SU-DHL-6 (cell line): ENCODE measurements around the gene NANOGP8.

ENCODE experiments used
- H2AFZ ChIP-seq: fragments of 200-600 bp; sonication (generic); 2 replicates; pipeline ENCODE4 v1.6.1; 2014; ENCODE audit warnings: low read depth, mild to moderate bottlenecking, moderate library complexity, mixed read lengths, antibody characterized with exemption, low read length; ENCODE audit not compliant: severe bottlenecking
- H3F3A ChIP-seq: fragments of 200-600 bp; shearing (Covaris generic); 2 replicates; pipeline ENCODE4 v1.6.0; 2016; ENCODE audit warnings: antibody characterized with exemption, mild to moderate bottlenecking; ENCODE audit not compliant: insufficient read depth
- H3K27ac ChIP-seq: fragments of 200-600 bp; sonication (generic); 2 replicates; pipeline ENCODE4 v1.5.1; 2016; ENCODE audit warnings: low read depth, mild to moderate bottlenecking, low read length, moderate library complexity, mixed read lengths
- H3K27me3 ChIP-seq: fragments of 200-600 bp; sonication (generic), shearing (Covaris generic); 2 replicates; pipeline ENCODE4 v1.6.0; 2014; ENCODE audit warnings: mild to moderate bottlenecking, low read length
- H3K36me3 ChIP-seq: fragments of 200-600 bp; sonication (generic); 2 replicates; pipeline ENCODE4 v1.6.1; 2014; ENCODE audit warnings: mild to moderate bottlenecking, low read length, mixed read lengths
- H3K4me2 ChIP-seq: fragments of 300-600, 200-600 bp; shearing (Covaris generic), sonication (generic); 2 replicates; pipeline ENCODE4 v1.6.0; 2014; ENCODE audit warnings: low read length, low read depth, mild to moderate bottlenecking; ENCODE audit not compliant: poor library complexity, severe bottlenecking
- H3K4me3 ChIP-seq: fragments of 200-600 bp; sonication (generic); 2 replicates; pipeline ENCODE4 v1.5.1; 2014; ENCODE audit warnings: antibody characterized with exemption, low read length, mild to moderate bottlenecking, mixed read lengths; ENCODE audit not compliant: insufficient read depth, poor library complexity, severe bottlenecking
- H3K79me2 ChIP-seq: fragments of 200-600 bp; sonication (generic); 2 replicates; pipeline ENCODE4 v1.6.1; 2014; ENCODE audit warnings: mild to moderate bottlenecking, low read length, moderate library complexity; ENCODE audit not compliant: insufficient read depth
- H3K9ac ChIP-seq: fragments of 200-600 bp; sonication (generic); 2 replicates; pipeline ENCODE4 v1.7.0; 2014; ENCODE audit warnings: mild to moderate bottlenecking, low read length
- H3K9me2 ChIP-seq: fragments of 200-600 bp; sonication (generic); replicated peaks from 2 replicates; pipeline ENCODE4 v1.6.1; 2014; ENCODE audit warnings: low read length; ENCODE audit not compliant: insufficient read depth
- H3K9me3 ChIP-seq: fragments of 200-600 bp; sonication (generic); 2 replicates; pipeline ENCODE4 v1.6.1; 2014; ENCODE audit warnings: low read length, mixed read lengths; ENCODE audit not compliant: insufficient read depth
- H4K20me1 ChIP-seq: fragments of 200-600 bp; sonication (generic); 2 replicates; pipeline ENCODE4 v1.6.1; 2014; ENCODE audit warnings: low read depth, mild to moderate bottlenecking, antibody characterized with exemption, low read length, moderate library complexity, mixed read lengths
- CTCF ChIP-seq: fragments of 200-600 bp; sonication (generic); IDR thresholded peaks from one replicate; pipeline ENCODE4 v1.5.1; 2017; ENCODE audit warnings: antibody characterized with exemption, mild to moderate bottlenecking, low read length, moderate library complexity; ENCODE audit not compliant: insufficient read depth, poor library complexity, severe bottlenecking
- EZH2phosphoT487 ChIP-seq: fragments of 200-600 bp; sonication (generic), shearing (Covaris generic); conservative IDR thresholded peaks from 2 replicates; pipeline ENCODE4 v1.6.1; 2018; ENCODE audit warnings: mild to moderate bottlenecking, antibody characterized with exemption, low read length, moderate library complexity, mixed read lengths

NANOGP8 gene

GRCh38 chr15:35067496-35068347, 17.4 kb downstream of the NANOGP8 start:
- Histone ChIP-seq H2AFZ (no peak overlapping the region), H4K20me1 (no peaks in the 10 kb centered on the region), H3K27me3 (no peaks in the 10 kb centered on the region), H3K27ac (no peak overlapping the region), H3K4me2 (no peak overlapping the region), H3K36me3 (no peaks in the 10 kb centered on the region), H3K4me3 (no peak overlapping the region), H3F3A (no peaks in the 10 kb centered on the region), H3K79me2 (no peaks in the 10 kb centered on the region), H3K9ac (no peak overlapping the region), H3K9me3 (no peaks in the 10 kb centered on the region), H3K9me2 (no peaks in the 10 kb centered on the region)
- TF ChIP-seq CTCF (no peak), EZH2phosphoT487 (no peak)

DNA sequence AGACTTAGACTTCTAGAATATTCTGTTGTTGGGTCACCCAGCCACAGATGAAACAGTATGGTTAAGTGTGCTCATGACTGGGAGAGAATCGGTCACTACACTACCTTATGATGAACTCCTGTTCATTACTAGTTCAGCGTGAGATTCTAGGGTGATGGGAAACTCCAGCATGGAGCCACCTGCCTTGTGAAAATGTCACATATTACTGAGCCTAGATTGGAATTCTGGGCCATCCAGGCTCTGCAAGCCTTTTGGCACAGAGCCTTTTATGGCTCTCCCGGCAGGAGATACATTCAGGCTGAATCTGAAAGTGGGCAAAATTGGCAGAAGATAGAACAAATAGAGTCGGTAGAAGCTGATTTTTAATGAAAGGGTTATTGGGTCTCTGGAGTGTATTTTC, 19.0 kb downstream of the NANOGP8 start:
- H2AFZ ChIP-seq = no peak overlapping the region
- H3K79me2 ChIP-seq = no peaks in the 10 kb centered on the region
- H3K27me3 ChIP-seq = no peaks in the 10 kb centered on the region
- no peaks in the 10 kb centered on the region for H3F3A ChIP-seq
- no peak overlapping the region for H3K9ac ChIP-seq
- no peaks in the 10 kb centered on the region for H3K9me3 ChIP-seq
- H3K4me2 ChIP-seq = no peak overlapping the region
- H3K9me2 ChIP-seq = no peaks in the 10 kb centered on the region
- TF ChIP-seq EZH2phosphoT487 (no peak), CTCF (no peak)
- H4K20me1 ChIP-seq = no peaks in the 10 kb centered on the region
- no peaks in the 10 kb centered on the region for H3K36me3 ChIP-seq
- no peak overlapping the region for H3K4me3 ChIP-seq
- H3K27ac ChIP-seq = no peak overlapping the region

DNA sequence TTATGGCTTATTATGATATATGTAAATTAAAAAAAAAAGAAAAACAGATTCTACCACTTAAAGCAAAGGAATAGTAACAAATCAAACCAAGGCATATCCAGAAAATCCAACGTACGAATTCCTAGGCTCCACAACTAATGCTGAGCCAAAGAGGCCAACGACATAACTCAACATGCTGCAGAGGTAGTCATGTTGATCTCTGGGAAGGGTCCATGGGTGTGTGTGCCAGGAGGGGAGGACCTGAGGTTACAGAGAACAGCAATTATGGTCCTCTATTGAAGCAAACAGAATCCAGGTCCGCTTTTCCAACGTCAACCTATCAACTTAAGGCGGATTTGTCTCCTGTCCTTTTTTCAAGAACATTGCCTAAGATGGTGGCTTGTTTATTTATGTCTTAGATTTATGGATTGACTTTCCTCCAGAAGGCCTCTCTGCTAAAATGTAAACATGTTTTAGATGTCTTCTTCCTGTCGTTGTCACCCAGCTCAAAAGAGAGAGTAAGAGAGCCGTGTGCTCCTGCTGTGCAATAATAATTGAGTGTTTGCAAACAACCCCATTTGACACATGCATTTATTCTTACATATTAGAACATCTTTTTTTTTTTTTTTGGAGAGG, 20.4 kb downstream of the NANOGP8 start:
- Histone ChIP-seq H2AFZ (no peak overlapping the region), H3K36me3 (no peaks in the 10 kb centered on the region), H3K79me2 (no peaks in the 10 kb centered on the region), H3K27me3 (no peaks in the 10 kb centered on the region), H3F3A (no peaks in the 10 kb centered on the region), H3K4me3 (no peak overlapping the region), H4K20me1 (no peaks in the 10 kb centered on the region), H3K9ac (no peak overlapping the region), H3K9me2 (no peaks in the 10 kb centered on the region), H3K4me2 (no peak overlapping the region), H3K27ac (no peak overlapping the region), H3K9me3 (no peaks in the 10 kb centered on the region)
- TF ChIP-seq EZH2phosphoT487 (no peak), CTCF (no peak)
